GM19328 (cell line): ENCODE measurements around the gene PEAK1.

Experiments
- ATAC-seq: cut with Tn5 transposase; IDR thresholded peaks from one replicate; pipeline ENCODE4 v1.9.1; 2021; ENCODE audit warnings: mild to moderate bottlenecking, moderate library complexity; ENCODE audit not compliant: unreplicated experiment

The PEAK1 gene

DNA sequence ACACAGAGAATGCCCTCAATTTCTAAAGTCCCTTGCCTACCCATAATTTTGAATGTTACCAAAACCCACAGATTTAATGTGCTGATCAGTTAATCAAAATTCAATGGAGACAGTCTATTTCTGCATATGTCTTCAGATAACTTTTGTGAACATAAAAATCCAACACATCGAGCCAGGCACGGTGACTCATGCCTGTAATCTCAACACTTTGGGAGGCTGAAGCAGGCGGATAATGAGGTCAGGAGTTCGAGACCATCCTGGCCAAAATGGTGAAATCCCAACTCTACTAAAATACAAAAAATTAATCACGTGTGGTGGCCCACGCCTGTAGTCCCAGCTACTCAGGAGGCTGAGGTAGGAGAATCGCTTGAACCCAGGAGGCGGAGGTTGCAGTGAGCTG lies 49.3 kb downstream of the PEAK1 start:
- ATAC-seq, result no peak

DNA sequence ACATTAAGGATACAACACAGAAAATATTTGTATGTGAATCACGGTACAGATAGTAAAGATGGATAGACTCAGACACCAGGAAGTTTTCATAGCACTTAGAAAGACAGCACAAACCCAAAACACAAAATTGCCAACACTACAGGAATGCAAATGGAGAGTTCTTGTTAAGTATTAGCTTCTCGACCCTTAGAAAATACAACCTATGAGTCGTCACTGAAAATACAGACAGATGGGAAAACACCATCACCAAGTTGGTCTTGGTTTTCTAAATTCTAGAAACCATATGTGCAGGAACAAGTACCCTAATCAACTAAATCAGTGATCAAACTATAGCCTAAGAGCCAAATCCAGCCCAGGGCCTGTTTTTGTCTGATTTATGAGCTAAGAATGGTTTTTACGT lies 50.7 kb downstream of the PEAK1 start:
- ATAC-seq, result no peak

DNA sequence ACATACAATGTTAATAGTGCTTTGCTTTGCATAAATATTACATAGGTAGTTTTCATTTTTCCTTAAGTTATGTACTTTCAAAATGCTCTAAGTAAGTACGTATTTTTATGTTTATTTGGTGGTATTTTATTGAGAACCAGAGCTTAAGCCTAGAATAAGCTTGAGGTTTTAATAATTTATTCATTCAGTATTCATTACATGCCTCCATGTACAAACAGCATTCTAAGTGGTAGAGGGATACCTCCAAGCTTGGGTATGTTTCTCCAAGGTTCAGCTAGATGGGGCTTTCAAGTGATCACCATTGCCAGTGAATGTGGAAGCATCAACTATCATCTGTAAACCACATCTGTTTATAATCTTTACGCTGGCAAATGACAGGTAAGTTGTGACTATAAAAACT lies 52.3 kb downstream of the PEAK1 start:
- no peak for ATAC-seq

DNA sequence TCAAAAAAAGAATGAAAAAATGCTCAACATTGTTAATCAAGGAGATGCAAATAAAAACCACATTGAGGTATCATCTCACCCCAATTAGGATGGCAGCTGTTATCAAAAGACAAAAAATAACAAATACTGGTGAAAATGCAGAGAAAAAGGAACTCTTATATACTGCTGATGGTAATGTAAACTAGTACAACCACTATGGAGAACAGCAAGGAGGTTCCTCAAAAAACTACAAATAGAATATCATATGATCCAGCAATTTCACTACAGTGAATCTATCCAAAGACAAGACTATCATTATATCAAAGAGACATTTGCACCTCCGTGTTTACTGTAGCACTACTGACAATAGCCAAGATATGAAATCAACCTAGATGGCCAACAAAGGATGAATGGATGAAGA lies 58.4 kb downstream of the PEAK1 start:
- no peak for ATAC-seq

DNA sequence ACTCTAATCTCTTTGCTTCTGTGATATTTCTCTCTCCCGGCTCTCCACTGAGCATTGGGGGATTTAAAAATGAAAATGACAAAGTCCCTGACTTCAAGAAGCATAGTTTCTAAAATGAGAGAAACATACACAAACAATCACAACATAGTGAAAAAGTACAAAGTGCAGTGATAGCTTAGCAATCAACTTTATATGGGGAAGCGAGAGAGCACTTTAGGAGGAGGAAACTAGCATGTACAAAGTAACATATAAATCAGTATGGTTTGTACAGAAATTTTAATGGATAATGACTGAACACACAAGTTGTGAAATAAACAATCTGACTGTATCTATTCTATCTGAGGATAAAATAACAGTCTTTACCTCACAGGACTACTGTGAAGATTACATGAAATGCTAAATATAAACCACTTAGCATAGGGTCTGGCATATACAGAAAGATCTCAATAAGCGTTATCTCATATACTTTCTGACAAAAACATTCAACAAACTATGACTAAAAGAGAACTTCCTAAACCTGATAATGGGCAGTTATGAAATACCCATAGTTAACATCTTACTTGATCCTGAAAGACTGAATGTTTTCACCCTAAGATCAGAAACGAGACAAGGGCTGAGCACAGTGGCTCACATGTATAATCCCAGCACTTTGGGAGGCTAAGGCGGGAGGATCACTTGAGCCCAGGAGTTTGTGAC lies 61.2 kb downstream of the PEAK1 start:
- ATAC-seq, result no peak

DNA sequence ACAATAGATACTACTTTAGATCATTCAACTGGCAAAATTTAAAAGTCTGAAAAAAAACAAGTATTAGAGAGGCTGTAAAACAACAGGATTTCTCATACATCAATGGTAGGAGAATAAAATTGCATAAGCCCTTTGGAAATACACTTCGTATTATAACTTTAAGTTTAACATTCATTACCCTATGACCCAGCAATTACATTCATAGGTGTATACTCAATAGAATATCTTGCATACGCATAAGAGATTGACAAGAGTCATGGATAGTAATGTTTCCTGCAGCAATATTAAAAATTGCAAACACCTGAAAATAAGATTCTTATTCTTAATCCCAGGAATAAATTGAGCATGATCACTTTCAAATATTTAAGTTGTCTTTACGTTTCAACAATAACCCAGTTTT lies 63.6 kb downstream of the PEAK1 start:
- ATAC-seq, result no peak

DNA sequence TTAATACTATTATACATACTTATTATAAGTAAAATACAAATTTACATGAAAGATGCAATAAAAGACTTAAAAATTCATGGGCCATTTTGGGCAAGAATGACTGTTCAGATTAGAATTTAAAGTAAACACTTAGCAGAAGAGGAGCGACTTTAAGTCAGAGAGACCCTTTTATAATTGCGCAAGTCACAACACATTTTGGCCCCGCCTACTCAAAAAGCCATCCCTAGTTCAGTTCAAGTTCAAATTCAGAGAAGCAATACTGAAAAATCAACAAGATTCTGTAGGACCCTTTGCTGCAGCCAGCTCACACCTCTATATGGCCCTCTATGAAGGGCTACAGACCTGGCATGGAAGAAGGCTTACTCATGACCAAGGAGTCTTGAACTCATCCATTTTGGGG lies 64.6 kb downstream of the PEAK1 start:
- no peak for ATAC-seq

DNA sequence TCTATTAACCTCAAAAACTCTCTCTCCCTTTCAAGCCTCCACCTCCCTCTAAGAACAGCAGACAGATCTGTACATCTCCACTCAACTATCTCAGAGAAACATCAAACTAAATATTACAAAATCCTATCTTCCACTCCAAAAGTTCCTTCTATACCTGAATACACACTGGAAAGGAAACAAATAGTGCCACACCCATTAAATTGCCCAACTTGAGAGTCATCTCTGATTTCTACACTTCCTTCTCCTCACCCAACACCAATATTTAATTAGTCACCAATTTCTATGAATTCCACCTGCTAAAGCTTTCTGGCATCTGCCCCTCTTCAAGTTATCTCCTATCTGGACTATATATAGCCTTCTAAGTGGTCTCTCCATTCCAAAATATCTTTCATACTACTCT lies 65.8 kb downstream of the PEAK1 start:
- no peak for ATAC-seq

DNA sequence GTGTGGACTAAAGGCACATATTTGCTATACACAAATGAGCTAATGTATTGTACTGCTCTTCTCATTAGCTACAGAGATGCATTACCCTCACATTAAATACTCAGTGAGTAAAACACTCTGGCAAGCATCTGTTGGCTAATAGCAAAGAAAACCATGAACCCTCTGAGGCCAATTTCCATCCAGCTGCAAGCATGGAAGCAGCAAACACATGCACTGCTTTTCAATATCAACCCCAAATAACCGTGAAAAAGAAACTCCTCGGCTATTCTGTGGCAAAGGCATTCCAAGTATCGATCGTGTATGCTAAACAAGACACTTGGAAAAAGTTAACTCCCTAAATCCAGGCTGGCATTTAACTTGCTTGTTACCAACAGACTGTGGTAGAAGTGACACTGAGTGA lies 67.0 kb downstream of the PEAK1 start:
- no peak for ATAC-seq

DNA sequence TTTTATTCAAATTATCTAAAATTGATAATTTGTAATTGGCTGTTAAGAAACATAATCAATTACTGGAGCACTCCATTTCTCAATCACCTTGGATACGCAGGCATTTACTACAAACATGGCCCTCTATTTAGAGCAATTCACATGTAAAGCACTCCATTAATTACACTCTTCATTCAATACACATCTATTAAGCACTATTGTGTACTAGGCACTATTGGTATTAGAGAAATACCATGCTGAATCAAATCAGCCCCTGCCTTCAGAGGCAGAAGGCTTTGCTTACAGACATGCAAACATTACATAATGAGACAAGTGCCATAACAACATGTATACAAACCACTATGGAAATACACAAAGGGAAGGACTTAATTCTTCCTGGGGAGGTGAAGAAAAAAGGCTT lies 69.1 kb downstream of the PEAK1 start:
- no peak for ATAC-seq

DNA sequence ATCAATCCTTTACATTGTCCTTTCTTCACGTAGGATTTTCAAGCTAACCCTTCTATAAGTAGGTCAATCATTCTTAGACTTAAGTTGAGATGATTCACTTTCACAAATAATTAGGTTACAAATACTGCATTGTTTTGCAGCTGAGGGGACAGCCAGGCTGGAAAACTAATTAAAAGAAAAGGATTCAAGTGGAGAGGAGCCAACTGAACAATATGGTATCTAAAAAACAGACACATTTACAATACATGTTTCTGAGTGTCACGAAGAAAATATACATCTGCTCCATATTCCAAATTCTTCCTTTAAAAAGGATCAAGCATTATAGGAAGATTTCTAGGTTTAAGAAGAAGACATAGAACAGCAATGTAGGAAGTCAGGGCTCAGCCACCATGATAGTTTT lies 70.2 kb downstream of the PEAK1 start:
- no peak for ATAC-seq

DNA sequence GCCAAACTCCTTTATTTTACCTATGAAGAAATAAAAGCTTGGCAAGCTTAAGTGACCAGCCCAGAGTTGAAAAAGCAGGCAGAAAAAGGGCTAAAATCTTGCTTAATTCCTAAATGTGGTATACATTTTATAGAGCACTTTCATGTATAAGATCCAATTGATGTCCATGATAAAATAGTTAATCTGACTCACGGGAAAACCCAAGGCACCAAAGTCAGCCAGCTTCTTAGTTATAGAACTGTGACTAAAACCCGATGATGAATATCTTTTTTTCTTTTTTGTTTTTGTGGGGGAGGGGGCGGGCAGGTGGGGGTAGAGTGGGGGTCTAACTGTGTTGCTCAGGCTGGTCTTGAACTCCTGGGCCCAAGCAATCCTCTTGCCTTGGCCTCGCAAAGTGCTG lies 71.4 kb downstream of the PEAK1 start:
- ATAC-seq, result no peak

DNA sequence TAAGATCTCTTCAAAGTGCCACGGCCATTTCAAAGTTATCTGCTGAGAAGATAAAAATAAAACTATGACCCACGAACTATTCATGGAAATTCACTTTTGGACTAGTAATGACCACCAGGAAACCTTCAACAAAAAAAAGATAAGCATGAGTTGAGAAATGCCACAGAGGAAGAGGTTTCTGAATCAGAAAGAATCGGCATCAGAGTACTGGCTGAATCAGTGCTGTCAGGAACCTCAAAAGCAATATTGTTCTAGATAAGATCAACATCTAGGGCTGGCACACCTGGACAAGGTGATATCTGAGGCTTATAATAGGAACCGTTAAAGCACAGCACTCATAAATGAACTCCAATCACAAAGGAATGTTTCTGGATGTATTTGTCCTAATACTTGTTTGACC lies 72.7 kb downstream of the PEAK1 start:
- ATAC-seq, result no peak

DNA sequence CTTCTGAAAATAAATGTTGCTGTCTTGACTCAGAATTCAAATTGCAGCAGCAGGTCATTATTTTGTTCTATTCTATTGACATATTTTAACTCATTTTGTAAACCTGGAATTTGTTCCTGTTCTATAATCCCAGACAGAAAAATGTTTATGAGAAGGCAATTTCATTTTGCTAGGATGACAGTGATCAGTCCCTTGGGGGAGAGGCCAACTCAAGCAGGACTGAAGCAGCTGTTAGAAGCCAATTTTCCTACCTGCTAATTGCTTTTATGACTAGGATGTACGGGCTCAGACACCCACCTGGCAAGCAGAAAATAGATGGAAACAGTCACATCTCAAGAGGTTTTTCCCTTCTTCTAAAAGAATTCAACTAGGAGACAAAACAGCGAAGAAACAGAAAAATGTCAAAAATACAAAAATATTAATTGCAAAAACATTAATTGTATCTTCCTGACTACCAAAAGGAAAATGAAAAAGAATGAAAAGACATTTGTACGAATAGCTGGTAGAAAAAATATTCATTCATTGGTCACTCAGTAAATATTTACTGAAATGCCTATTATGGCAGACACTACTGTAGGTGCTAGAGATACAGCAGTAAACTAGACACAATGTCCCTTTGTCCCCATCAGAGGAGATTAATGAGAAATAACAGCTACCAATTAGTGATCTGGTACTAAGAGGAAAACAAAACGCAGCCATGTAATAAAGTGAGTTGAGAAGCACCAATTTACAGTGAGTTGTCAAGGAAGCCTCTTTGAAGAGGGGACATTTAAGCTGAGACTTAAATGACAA lies 73.5 kb downstream of the PEAK1 start:
- no peak for ATAC-seq

DNA sequence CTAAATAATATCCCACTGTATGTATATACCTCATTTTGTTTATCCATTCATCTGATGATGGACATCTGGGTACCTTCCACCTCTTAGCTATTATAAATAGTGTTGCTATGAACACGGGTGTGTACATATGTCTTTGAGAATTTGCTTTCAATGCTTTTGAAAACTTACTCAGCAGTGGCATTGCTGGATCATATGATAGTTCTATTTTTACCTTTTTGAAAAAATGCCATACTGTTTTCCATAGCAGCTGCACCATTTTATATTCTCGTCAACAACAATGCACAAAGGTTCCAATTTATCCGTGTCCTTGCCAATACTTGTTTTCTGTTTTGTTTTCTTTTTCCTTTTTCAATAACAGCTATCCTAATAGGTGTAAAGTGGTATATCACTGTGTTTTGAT lies 77.1 kb downstream of the PEAK1 start:
- no peak for ATAC-seq

DNA sequence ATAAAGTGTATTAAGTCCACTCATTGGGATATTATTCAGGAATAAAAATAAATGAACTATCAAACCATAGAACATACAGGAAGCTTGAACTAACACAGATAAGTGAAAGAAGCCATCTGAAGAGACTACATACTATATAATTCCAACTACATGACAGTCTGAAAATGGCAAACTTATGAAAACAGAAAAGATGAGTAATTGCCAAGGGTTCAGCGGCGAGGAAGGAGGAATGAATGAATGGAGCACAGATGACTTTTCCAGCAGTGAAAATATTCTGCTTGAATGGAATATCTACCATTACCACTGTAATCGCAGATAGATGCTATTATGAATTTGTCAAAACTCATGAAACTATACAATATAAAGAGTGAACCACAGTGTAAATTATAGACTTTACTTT lies 79.7 kb downstream of the PEAK1 start:
- ATAC-seq, result no peak

DNA sequence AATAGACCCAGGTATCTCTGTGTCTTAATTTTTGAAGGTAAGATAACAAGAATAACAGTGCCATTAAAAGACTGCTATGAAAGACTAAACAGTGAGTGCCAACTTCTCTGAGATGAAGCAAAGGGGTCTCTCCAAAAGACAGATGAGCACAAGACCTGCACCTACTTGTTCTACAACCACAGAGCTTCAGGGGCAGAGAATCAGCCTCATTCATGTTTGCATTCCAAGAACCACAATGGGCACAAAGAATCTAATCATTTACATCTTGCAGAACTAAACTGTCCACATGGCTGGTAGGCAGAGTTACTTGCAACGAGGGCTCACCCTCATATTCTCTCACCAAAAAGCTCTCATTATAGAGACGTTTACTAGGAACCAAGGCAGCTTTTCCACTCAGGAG lies 83.9 kb downstream of the PEAK1 start:
- ATAC-seq, result no peak

DNA sequence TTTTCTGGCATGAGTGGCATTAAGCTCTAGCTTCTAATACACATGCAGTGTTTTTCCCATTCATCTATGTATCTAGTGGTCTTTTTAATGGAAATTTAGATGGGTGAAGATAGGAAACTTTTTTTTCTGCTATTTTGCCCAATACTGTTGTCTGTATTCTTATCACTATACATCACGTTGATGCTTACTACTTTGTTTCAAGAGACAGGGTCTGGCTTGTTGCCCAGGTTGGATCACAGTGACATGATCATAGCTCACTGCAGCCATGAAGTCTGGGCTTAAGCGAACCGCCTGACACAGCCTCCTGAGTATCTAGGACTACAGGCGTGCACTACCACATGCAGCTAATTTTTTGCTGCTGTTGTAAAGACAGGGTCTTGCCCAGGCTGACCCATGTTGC lies 84.6 kb downstream of the PEAK1 start:
- ATAC-seq, result no peak

DNA sequence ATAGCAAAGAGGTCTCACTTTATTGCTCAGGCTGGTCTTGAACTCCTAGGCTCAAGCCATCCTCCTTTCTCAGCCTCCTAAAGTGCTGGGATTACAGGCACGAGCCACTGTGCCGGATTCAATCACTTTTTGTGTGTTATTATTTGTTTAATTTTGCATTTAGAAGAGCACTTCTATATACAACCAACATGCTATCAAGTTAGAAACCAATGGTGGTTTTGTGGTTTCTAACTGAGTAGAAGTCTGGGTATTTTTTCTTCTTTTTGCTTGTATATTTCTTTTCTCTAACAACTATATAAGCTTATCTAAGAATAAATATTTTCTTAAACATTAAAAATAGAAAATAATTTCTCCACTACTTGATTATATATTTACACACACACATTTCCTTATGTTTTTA lies 86.7 kb downstream of the PEAK1 start:
- no peak for ATAC-seq

DNA sequence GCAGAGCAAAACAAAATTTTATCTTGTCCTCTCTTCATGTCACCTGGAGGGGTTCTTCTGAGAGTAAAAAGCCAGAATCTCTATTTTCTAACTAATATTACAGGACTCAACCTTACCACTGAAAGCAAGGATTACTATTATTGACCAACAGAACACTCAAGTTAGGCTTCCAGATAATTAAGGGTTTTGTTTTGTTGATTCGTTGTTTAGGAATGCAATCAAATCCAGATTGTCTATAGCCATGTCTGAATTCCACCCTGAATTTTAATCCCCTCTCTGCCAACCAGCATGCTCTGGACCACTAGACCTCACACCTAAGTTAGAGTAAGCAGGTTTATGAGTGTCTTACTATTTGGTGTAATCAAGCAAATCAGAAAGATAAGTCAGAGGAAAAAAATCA lies 90.7 kb downstream of the PEAK1 start:
- ATAC-seq, result no peak

DNA sequence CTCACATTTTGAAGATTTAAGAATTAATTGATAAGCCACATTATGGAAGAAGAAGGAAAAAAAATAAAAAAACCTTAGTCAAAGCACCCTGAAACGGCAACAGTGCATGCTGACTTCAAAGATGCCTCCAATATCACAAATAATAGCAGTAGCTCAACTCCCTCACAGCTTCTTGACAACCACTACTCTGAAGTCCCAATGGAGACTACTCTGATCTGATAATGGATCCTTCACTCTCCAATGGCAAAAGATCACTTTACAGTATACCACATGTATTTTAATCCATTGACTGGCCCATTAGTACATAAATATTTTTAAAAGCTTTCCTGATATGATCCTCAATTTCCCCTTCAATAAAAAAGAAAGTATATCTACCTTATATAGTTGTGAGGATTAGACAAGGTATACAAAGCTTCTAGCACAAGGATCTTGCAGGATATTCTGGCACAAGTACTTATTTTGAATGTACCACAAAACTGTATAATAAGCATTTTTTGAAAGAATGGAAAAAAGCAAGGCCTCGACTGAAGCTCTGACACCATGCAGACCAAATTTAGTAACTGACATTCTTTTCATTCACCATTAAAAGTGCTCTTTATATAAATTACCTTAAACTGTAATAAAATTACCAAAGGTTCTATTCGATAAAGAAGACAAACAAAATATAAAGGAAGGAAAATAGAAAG lies 91.9 kb downstream of the PEAK1 start:
- ATAC-seq, result no peak

DNA sequence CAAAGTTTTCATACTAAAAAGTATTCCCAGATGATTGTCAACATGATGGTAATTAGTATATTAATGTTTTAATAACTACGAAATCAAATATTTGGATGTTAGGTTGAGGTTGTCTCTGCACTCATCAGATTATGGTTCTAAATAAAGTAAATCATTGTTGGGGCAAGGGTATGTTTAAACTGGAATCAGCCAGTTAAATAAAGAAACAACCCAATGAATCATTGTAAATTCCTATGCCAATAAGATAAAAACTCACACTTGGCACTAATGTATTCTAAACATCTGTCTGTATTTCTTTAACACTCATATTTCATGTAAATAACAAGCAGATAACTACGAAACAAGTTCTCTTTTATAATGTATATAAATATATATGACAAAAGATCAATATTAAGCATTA lies 92.7 kb downstream of the PEAK1 start:
- ATAC-seq, result no peak
